Caco-2 (cell line): ENCODE measurements around the gene FBXL19. TPM values are rescaled to one million over a fixed set of nuclear protein-coding genes. Genes with fewer than 3 reads are reported as not detected.
"Not testable (repeated sequence)": the region's sequence is repeated elsewhere in the genome, so short reads cannot be mapped to it uniquely, and the experiment has no call there.

Experiments used
- BruUV-seq: library from RNA; stranded (reverse); fragments of 400-500 nt; replicated peaks from 2 replicates; lab custom pipeline; 2021; lab: Mats Ljungman, UMichigan
- CTCF ChIA-PET: fragments of 300-600 bp; sonication (Branson Sonifier 250); formaldehyde crosslinking; loops from one replicate; lab custom pipeline; 2022; ENCODE audit warnings: antibody characterized with exemption; lab: Charles Lee
- POLR2A ChIA-PET: fragments of 300-600 bp; sonication (Branson Sonifier 250); formaldehyde crosslinking; loops from one replicate; lab custom pipeline; 2022; ENCODE audit warnings: antibody characterized with exemption; lab: Charles Lee
- DNase-seq, 2 experiments: peaks; one replicate each; pipeline versions ENCODE4 v3.0.0 to v3.0.0-alpha.2; 2020 to 2022
- H3K27me3 ChIP-seq: replicated peaks from 2 replicates; pipeline ENCODE4 v1.6.0; 2011; ENCODE audit warnings: low read length; ENCODE audit not compliant: control insufficient read depth, insufficient read depth
- H3K36me3 ChIP-seq: 2 replicates; pipeline ENCODE4 v1.5.1; 2011; ENCODE audit warnings: low read length; ENCODE audit not compliant: control insufficient read depth, insufficient read depth
- H3K4me1 ChIP-seq: fragments of 250-450 bp; sonication (Bioruptor Pico); 2 replicates; pipeline ENCODE4 v1.5.1; 2020; ENCODE audit warnings: mild to moderate bottlenecking
- H3K4me3 ChIP-seq: 2 replicates; pipeline ENCODE4 v1.5.1; 2011; ENCODE audit warnings: low read depth, mild to moderate bottlenecking, control low read depth, low read length
- H3K9me3 ChIP-seq: fragments of 250-450 bp; sonication (Bioruptor Pico); 2 replicates; pipeline ENCODE4 v1.5.1; 2020; ENCODE audit warnings: mild to moderate bottlenecking, moderate library complexity
- H3K27ac Mint-ChIP-seq: one replicate; pipeline ENCODE4 v1.8.0; 2022; ENCODE audit warnings: mixed read lengths; ENCODE audit not compliant: unreplicated experiment
- H3K27me3 Mint-ChIP-seq: one replicate; pipeline ENCODE4 v1.8.0; 2022; ENCODE audit warnings: mixed read lengths; ENCODE audit not compliant: insufficient read depth, unreplicated experiment
- H3K36me3 Mint-ChIP-seq: one replicate; pipeline ENCODE4 v1.8.0; 2022; ENCODE audit warnings: mild to moderate bottlenecking, mixed read lengths; ENCODE audit not compliant: insufficient read depth, unreplicated experiment
- H3K4me1 Mint-ChIP-seq: one replicate; pipeline ENCODE4 v1.8.0; 2022; ENCODE audit warnings: low read depth, mixed read lengths; ENCODE audit not compliant: unreplicated experiment
- H3K4me3 Mint-ChIP-seq: one replicate; pipeline ENCODE4 v1.8.0; 2022; ENCODE audit warnings: mild to moderate bottlenecking, moderate library complexity, mixed read lengths; ENCODE audit not compliant: unreplicated experiment
- H3K9me3 Mint-ChIP-seq: one replicate; pipeline ENCODE4 v1.8.0; 2022; ENCODE audit warnings: mixed read lengths; ENCODE audit not compliant: unreplicated experiment
- CTCF ChIP-seq, 2 experiments: fragments of 200-600 bp in 1 of 2; IDR thresholded peaks; 1 replicate in 1 of 2; 2 replicates in 1 of 2; pipeline versions ENCODE4 v1.5.1 to v1.8.0; 2011 to 2022; ENCODE audit warnings: antibody characterized with exemption in 1 of 2, control low read depth in 1 of 2, inconsistent platforms in 1 of 2, low read depth in 1 of 2, low read length in 1 of 2, mild to moderate bottlenecking in 1 of 2, moderate library complexity in 1 of 2; ENCODE audit not compliant: insufficient read depth in 1 of 2, severe bottlenecking in 1 of 2, unreplicated experiment in 1 of 2
- intact Hi-C: fragments of 100-400 bp; cut with micrococcal nuclease; formaldehyde crosslinking; loops from one replicate; pipeline ENCODE4 v1.10.0; 2022; ENCODE audit not compliant: unreplicated experiment
- total RNA-seq: library from RNA; stranded (reverse); gene quantifications from 2 replicates; pipeline ENCODE4 v1.2.3, GENCODE V29; 2022

FBXL19 gene
- total RNA-seq, 1 experiment from 2014 or later = 20.2 TPM

GRCh38 chr16:30888856-30889499 is 34.4 kb upstream of the FBXL19 start:
- Histone ChIP-seq H3K9me3 (no peaks in the 10 kb centered on the region), H3K36me3 (no peaks in the 10 kb centered on the region; the same call in 1 of the 2 replicates), H3K27me3 (no peaks in the 10 kb centered on the region), H3K4me3 (no peak overlapping the region), H3K4me1 (0 out of 2 replicates have a peak, but pooled peaks cover 6% of the 10 kb centered on the region)
- no TSS peak for BruUV-seq
- H3K4me1 Mint-ChIP-seq = peaks cover 7% of the 10 kb centered on the region
- H3K4me3 Mint-ChIP-seq = no peak overlapping the region
- TF ChIP-seq CTCF (IDR thresholded peaks at IDR 0.05; ENCODE audit: insufficient read depth in 1 of 2, low read depth in 1 of 2, low read length in 1 of 2, severe bottlenecking in 1 of 2, unreplicated experiment in 1 of 2) = no peak
- no peak overlapping the region for H3K27ac Mint-ChIP-seq
- H3K27me3 Mint-ChIP-seq = no peaks in the 10 kb centered on the region
- H3K36me3 Mint-ChIP-seq = peaks cover 12% of the 10 kb centered on the region
- no peak for DNase-seq
- CTCF ChIA-PET = no interaction called here
- H3K9me3 Mint-ChIP-seq = no peaks in the 10 kb centered on the region
- POLR2A ChIA-PET = no interaction called here
- intact Hi-C loops = no loop called here

DNA sequence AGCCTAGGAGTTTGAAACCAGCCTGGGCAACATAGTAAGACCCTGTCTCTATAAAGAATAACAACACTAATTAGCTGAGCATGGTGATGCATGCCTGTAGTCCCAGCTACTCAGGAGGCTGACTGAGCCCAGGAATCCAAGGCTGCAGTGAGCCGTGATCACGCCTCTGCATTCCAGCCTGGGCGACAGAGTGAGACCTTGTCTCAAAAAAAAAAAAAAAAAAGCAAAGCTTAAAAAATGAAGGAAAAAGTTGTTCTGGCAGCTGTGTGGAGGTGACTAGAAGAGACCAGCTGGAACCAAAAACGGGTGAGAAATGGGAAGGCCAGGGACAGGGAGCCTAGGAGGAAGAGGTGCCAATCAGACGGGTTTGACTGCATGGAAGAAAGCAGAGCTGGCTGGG is 33.7 kb upstream of the FBXL19 start:
- intact Hi-C loops = no loop called here
- Mint-ChIP-seq H3K9me3 (no peaks in the 10 kb centered on the region), H3K27ac (no peak overlapping the region), H3K36me3 (peaks cover 12% of the 10 kb centered on the region), H3K4me3 (no peak overlapping the region), H3K27me3 (no peaks in the 10 kb centered on the region), H3K4me1 (peaks cover 7% of the 10 kb centered on the region)
- Histone ChIP-seq H3K36me3 (no peaks in the 10 kb centered on the region; the same call in 1 of the 2 replicates), H3K27me3 (no peaks in the 10 kb centered on the region), H3K4me3 (no peak overlapping the region), H3K4me1 (peaks cover 11% of the 10 kb centered on the region), H3K9me3 (no peaks in the 10 kb centered on the region)
- no peak for TF ChIP-seq CTCF (IDR thresholded peaks at IDR 0.05; ENCODE audit: insufficient read depth in 1 of 2, low read depth in 1 of 2, low read length in 1 of 2, severe bottlenecking in 1 of 2, unreplicated experiment in 1 of 2)
- DNase-seq = no peak
- no TSS peak for BruUV-seq
- CTCF ChIA-PET = no interaction called here
- POLR2A ChIA-PET = no interaction called here

GRCh38 chr16:30891043-30891823 is 32.1 kb upstream of the FBXL19 start:
- peaks cover 22% of the 10 kb centered on the region for H3K4me1 Mint-ChIP-seq
- H3K4me1 ChIP-seq = peaks cover 24% of the 10 kb centered on the region
- H3K9me3 ChIP-seq, intact Hi-C loops, H3K27ac Mint-ChIP-seq, BruUV-seq, H3K4me3 ChIP-seq, H3K27me3 Mint-ChIP-seq, DNase-seq, H3K4me3 Mint-ChIP-seq, H3K36me3 ChIP-seq, H3K27me3 ChIP-seq, H3K9me3 Mint-ChIP-seq: not testable (repeated sequence)
- H3K36me3 Mint-ChIP-seq = peaks cover 18% of the 10 kb centered on the region
- CTCF ChIA-PET = interaction anchor here (0.6 to 0.7 kb wide), 3 partner anchors 35 to 53 kb away, joined by 3 to 5 read pairs (median 3); no protein-coding TSS in a partner anchor
- POLR2A ChIA-PET = interaction anchor here (0.7 kb wide), 1 partner anchor 58 kb away, joined by 7 read pairs; no protein-coding TSS in a partner anchor
